WTC11 (cell line): ENCODE results near the gene KCNMA1. TPM values are rescaled to one million over a fixed set of nuclear protein-coding genes. Genes with fewer than 3 reads are reported as not detected.

Source experiments
- ATAC-seq: fragments of 200-7000 bp; cut with Tn5 transposase; 2 replicates; pipeline ENCODE4 v1.10.0; 2021; ENCODE audit warnings: mild to moderate bottlenecking, moderate library complexity
- CTCF ChIA-PET: fragments of 300-600 bp; sonication (Branson Sonifier 250); formaldehyde crosslinking; loops from one replicate; lab custom pipeline; 2021; ENCODE audit warnings: antibody characterized with exemption; lab: Charles Lee
- POLR2A ChIA-PET: fragments of 350-600 bp; sonication (Branson Sonifier 250); formaldehyde crosslinking; loops from one replicate; lab custom pipeline; 2021; ENCODE audit warnings: antibody characterized with exemption; lab: Charles Lee
- DNase-seq: peaks from one replicate; pipeline ENCODE4 v3.0.0; 2021; ENCODE audit warnings: low spot score
- H3K27ac Mint-ChIP-seq: 2 replicates; pipeline ENCODE4 v1.8.0; 2021; ENCODE audit warnings: mixed read lengths
- H3K27me3 Mint-ChIP-seq: 2 replicates; pipeline ENCODE4 v1.8.0; 2021; ENCODE audit warnings: low read depth, mild to moderate bottlenecking, moderate library complexity, mixed read lengths
- H3K36me3 Mint-ChIP-seq: 2 replicates; pipeline ENCODE4 v1.8.0; 2021; ENCODE audit warnings: mixed read lengths
- H3K4me1 Mint-ChIP-seq: 2 replicates; pipeline ENCODE4 v1.8.0; 2022; ENCODE audit warnings: mixed read lengths
- H3K4me3 Mint-ChIP-seq: 2 replicates; pipeline ENCODE4 v1.8.0; 2021; ENCODE audit warnings: mild to moderate bottlenecking, moderate library complexity, mixed read lengths
- H3K9me3 Mint-ChIP-seq: 2 replicates; pipeline ENCODE4 v1.8.0; 2021; ENCODE audit warnings: mixed read lengths
- AR ChIP-seq: fragments of 250-450 bp; sonication (Bioruptor Pico); IDR thresholded peaks from 2 replicates; pipeline ENCODE4 v1.9.0; 2021; ENCODE audit warnings: mild to moderate bottlenecking
- ATF6 ChIP-seq: sonication (generic); formaldehyde crosslinking; IDR thresholded peaks from 2 replicates; pipeline ENCODE4 v1.8.1; 2023; ENCODE audit warnings: mild to moderate bottlenecking, missing genetic modification reagents
- CBFB ChIP-seq: sonication (generic); formaldehyde crosslinking; IDR thresholded peaks from 2 replicates; pipeline ENCODE4 v1.8.1; 2022; ENCODE audit warnings: mild to moderate bottlenecking, low read depth, missing genetic modification reagents
- E2F1 ChIP-seq: sonication (generic); formaldehyde crosslinking; IDR thresholded peaks from 2 replicates; pipeline ENCODE4 v1.8.0; 2022; ENCODE audit warnings: mild to moderate bottlenecking, missing genetic modification reagents
- ELF4 ChIP-seq: sonication (generic); formaldehyde crosslinking; IDR thresholded peaks from 2 replicates; pipeline ENCODE4 v1.8.1; 2022; ENCODE audit warnings: low read depth, mild to moderate bottlenecking, moderate library complexity, missing genetic modification reagents
- ESRRA ChIP-seq: sonication (generic); formaldehyde crosslinking; IDR thresholded peaks from 2 replicates; pipeline ENCODE4 v1.8.1; 2022; ENCODE audit warnings: mild to moderate bottlenecking, missing genetic modification reagents, borderline replicate concordance
- FOXP4 ChIP-seq: sonication (generic); formaldehyde crosslinking; IDR thresholded peaks from 2 replicates; pipeline ENCODE4 v1.8.0; 2022; ENCODE audit warnings: mild to moderate bottlenecking, missing genetic modification reagents
- MAX ChIP-seq: sonication (generic); formaldehyde crosslinking; IDR thresholded peaks from 2 replicates; pipeline ENCODE4 v1.8.0; 2022; ENCODE audit warnings: mild to moderate bottlenecking, missing genetic modification reagents
- MLX ChIP-seq: sonication (generic); formaldehyde crosslinking; IDR thresholded peaks from 2 replicates; pipeline ENCODE4 v1.8.1; 2023; ENCODE audit warnings: mild to moderate bottlenecking, missing genetic modification reagents, moderate library complexity
- NFE2L1 ChIP-seq: sonication (generic); formaldehyde crosslinking; IDR thresholded peaks from 2 replicates; pipeline ENCODE4 v1.8.1; 2023; ENCODE audit warnings: missing genetic modification reagents
- NFYB ChIP-seq: sonication (generic); formaldehyde crosslinking; conservative IDR thresholded peaks from 2 replicates; pipeline ENCODE4 v1.8.0; 2022; ENCODE audit warnings: low read depth, missing genetic modification reagents
- RELA ChIP-seq: sonication (generic); formaldehyde crosslinking; IDR thresholded peaks from 2 replicates; pipeline ENCODE4 v1.8.1; 2022; ENCODE audit warnings: missing genetic modification reagents, mild to moderate bottlenecking, borderline replicate concordance
- RORB ChIP-seq: fragments of 250-450 bp; sonication (Bioruptor Pico); IDR thresholded peaks from 2 replicates; pipeline ENCODE4 v1.9.0; 2021; ENCODE audit warnings: mild to moderate bottlenecking
- SMAD4 ChIP-seq: sonication (generic); formaldehyde crosslinking; IDR thresholded peaks from 2 replicates; pipeline ENCODE4 v1.8.0; 2022; ENCODE audit warnings: mild to moderate bottlenecking, missing genetic modification reagents
- SOX15 ChIP-seq: fragments of 250-450 bp; sonication (Bioruptor Pico); IDR thresholded peaks from 2 replicates; pipeline ENCODE4 v1.9.0; 2021; ENCODE audit warnings: mild to moderate bottlenecking
- ZNF317 ChIP-seq: sonication (generic); formaldehyde crosslinking; IDR thresholded peaks from 2 replicates; pipeline ENCODE4 v1.8.1; 2023; ENCODE audit warnings: low read depth, mild to moderate bottlenecking, moderate library complexity, missing genetic modification reagents, borderline replicate concordance
- ZNF512 ChIP-seq: sonication (generic); formaldehyde crosslinking; IDR thresholded peaks from 2 replicates; pipeline ENCODE4 v1.8.1; 2022; ENCODE audit warnings: missing genetic modification reagents, borderline replicate concordance
- total RNA-seq: library from RNA; stranded (reverse); gene quantifications from 3 replicates; pipeline ENCODE4 v1.2.3, GENCODE V29; 2021

The KCNMA1 gene
- total RNA-seq, 1 experiment from 2014 or later, result 7.3 TPM

- ChIA-PET POLR2A (no interaction called here), CTCF (no interaction called here)
- TF ChIP-seq RELA (CRISPR knock-in tag) (no peak), SOX15 (CRISPR knock-in tag) (no peak)
- ATAC-seq (no peak), DNase-seq (no peak)
- peaks cover 10% of the 10 kb centered on the region for H3K4me1 Mint-ChIP-seq
- H3K27me3 Mint-ChIP-seq, result no peaks in the 10 kb centered on the region
- no peaks in the 10 kb centered on the region for H3K9me3 Mint-ChIP-seq
- no peaks in the 10 kb centered on the region for H3K36me3 Mint-ChIP-seq
- H3K4me3 Mint-ChIP-seq, result no peak overlapping the region
- no peak overlapping the region for H3K27ac Mint-ChIP-seq
These were observed 614.2 kb downstream of the KCNMA1 start for GRCh38 chr10:77023396-77023795.

- CTCF ChIA-PET, result interaction anchor here (1.0 kb wide), 1 partner anchor 15 kb away, joined by 4 read pairs; no protein-coding TSS in a partner anchor
- Mint-ChIP-seq H3K36me3 (no peaks in the 10 kb centered on the region), H3K27me3 (no peaks in the 10 kb centered on the region), H3K4me3 (no peak overlapping the region), H3K9me3 (no peaks in the 10 kb centered on the region), H3K4me1 (peaks cover 10% of the 10 kb centered on the region), H3K27ac (no peak overlapping the region)
- POLR2A ChIA-PET, result no interaction called here
- no peak for TF ChIP-seq RORB
- TF ChIP-seq AR (CRISPR knock-in tag), result no peak
- TF ChIP-seq ATF6 (CRISPR knock-in tag), result no peak
- no peak for TF ChIP-seq SMAD4 (CRISPR knock-in tag)
- TF ChIP-seq NFYB (CRISPR knock-in tag), result no peak
- no peak for TF ChIP-seq E2F1 (CRISPR knock-in tag)
- TF ChIP-seq ZNF512 (CRISPR knock-in tag), result no peak
- TF ChIP-seq ESRRA, result no peak
- no peak for TF ChIP-seq CBFB
- TF ChIP-seq FOXP4 (CRISPR knock-in tag), result no peak
- TF ChIP-seq ELF4 (CRISPR knock-in tag), result no peak
- TF ChIP-seq MAX (CRISPR knock-in tag), result no peak
- no peak for TF ChIP-seq NFE2L1 (CRISPR knock-in tag)
- TF ChIP-seq ZNF317 (CRISPR knock-in tag), result no peak
- no peak for TF ChIP-seq MLX (CRISPR knock-in tag)
- ATAC-seq, result no peak
- DNase-seq, result no peak
These were observed 614.9 kb downstream of the KCNMA1 start for GRCh38 chr10:77022671-77023070.
